GM19463 (cell line): ENCODE data around the gene PIK3CD.
"Not testable (repeated sequence)": the region's sequence is repeated elsewhere in the genome, so short reads cannot be mapped to it uniquely, and the experiment has no call there.

Experiments
- ATAC-seq: cut with Tn5 transposase; IDR thresholded peaks from one replicate; pipeline ENCODE4 v1.9.1; 2021; ENCODE audit warnings: mild to moderate bottlenecking, moderate library complexity; ENCODE audit not compliant: unreplicated experiment

PIK3CD gene

DNA sequence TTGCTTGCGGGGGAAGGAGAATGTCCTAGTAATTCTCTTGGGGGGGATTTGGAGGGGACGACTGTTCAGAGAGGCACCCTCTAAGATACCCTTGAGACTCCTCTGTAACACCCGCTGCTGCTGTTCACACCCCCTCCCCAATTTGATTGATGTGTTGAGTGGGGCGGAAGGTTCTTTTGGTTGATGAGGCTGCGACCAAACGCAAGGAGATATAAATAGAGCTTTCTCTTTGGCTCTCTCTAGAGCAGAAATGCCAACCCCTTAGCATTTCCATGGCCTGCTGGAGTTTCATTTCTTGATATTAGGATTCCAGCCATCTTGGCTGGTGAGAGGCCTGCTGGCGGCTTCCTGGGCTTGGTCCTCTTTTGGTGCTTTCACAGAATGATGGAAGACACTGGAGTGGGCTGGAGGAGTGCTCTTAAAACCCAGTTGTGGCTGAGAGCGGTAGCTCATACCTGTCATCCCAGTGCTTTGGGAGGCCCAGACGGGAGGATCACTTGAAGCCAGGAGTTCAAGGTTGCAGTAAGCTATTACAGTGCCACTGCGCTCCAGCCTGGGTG, 2.0 kb downstream of the PIK3CD start:
- ATAC-seq, result no peak

DNA sequence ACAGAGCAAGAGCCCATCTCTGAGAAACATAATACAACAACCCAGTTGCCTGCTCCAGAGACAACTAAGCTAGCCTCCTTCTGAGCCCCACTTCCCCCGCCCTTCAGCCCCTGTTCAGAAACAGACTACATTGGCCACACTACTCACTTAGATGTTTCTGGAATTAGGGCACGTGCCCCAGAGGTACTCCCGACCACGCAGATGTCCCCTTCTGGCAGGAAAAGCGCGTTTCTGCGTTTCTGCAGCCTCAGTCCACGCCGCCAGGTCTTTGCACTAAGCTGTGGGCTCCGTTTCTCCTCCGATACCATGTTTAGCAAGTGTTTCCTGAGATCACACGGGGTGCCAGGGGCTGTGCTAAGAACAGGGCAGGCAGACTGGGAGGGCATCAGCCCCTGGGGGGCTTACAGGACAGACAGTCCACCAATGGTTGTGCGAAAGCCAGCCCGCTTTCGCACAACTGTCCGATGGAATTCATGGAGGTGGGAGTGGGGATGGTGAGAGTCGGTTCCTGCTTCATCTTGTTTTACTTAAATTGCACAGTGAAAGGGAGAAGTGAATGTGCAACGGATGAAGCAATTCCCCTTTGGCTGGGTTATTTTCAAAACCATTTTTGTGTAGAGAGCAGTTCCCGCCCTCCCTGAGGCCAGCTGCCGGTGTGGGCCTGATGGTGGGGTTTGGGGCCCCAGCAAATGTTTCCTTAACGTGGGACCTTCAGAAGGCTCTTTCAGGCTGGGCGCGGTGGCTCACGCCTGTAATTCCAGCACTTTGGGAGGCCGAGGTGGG, 2.7 kb downstream of the PIK3CD start:
- no peak for ATAC-seq

DNA sequence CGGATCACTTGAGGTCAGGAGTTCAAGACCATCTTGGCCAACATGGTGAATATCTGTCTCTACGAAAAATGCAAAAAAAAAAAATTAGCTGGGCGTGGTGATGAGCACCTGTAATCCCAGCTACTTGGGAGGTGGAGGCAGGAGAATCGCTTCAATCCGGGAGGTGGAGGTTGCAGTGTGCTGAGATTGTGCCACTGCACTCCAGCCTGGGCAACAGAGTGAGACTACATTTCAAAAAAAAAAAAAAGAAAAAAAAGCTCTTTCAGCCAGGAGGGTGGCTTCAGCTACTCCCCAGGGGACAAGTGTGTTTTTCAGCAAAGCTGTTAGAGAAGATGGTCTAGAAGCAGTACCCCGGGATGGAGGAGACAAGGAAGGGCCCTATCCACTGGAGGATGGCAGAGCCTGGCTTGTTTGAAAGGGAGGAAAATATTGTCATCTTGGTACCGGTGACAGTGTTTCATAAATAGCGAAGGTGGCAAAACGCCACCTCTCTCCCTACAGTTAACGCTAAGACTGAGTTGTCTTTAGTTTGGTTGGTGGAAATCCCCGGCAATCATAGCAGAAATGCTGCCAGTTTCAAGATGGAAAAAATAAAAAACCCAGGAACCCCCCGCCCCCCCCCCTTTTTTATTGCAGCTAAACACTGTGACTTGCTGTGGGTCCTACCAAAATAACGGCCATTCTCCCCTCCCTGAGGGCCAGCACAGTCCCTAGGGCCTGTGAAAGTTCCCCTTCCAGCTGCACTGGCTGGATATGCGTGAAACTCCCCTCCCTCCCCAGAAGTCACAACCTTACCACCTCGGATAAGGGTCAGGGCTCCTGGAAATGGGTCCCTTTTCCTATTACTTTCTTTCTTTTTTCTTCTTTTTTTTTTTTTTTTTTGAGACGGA, 3.5 kb downstream of the PIK3CD start:
- no peak for ATAC-seq

DNA sequence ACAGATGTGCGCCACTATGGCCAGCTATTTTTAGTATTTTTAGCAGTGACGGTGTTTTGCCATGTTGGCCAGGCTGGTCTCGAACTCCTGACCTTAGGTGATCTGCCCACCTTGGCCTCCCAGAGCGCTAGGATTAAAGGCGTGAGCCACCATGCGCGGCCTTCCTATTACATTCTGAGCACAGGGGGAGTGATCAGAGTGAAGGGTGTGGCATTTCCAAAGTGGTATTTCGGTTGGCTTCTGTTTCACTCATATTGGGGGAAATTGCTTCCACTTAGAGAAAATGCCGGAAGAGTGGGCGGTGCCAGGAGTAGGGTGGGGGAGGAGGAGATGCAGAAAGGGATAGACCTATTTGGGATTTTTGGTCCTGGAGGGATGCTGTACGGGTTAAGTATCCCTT, 4.3 kb downstream of the PIK3CD start:
- no peak for ATAC-seq

DNA sequence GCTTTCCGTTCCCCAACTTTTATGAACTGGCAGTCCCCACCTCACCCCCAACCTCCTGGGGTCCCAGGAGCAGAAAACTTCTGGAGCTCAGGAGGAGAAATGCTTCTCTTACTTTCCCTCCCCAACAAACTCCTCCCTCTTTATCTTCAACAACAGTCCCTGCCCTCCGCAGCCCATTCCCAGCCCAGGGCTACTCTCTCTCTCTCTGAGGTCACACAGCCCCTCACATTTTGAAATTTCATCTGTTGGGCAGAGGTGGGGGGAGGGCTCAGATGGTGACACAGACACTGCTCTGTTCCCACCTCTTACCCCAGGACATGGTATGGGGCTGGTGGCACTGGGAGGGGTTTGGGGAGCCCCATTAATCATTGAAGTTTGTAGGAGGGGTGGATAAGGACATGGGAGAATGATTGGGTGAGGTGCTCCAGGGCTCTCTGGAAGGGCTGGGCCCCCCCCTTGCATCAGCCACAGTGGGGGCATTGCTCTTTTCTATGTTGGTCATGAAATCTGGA, 6.0 kb downstream of the PIK3CD start:
- no peak for ATAC-seq

DNA sequence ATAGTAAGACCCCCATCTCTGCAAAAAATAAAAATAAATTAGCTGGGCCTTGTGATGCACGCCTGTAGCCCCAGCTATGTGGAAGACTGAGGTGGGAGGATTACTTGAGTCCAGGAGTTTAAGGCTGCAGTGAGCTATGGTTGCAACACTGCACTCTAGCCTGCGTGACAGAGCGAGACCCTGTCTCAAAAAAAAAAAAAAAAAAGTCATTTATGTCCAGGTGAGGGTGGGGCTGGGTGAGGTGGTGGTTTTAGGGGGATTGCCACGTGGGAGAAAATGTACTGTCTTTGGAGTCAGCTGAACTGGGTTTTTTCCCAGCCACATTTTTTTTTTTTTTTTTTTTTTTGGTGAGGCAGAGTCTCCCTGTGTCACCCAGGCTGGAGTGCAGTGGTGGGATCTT, 6.7 kb downstream of the PIK3CD start:
- no peak for ATAC-seq

DNA sequence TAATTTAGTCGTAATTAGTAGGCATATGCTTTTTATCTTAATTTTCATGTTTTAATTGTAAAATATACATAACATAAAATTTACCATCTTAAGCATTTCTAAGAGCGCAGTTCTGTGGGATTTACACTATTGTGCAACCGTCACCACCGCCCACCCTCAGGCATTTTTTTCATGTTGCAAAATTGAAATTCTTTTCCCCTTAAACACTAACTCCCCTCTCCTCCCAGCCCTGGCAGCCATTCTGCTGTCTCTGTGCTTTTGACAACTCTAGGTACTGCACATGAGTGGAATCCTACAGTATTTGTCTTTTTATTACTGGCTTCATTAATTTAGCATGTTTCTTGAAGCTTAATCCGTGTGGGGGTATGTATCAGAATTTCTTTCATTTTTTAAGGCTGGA, 7.8 kb downstream of the PIK3CD start:
- ATAC-seq, result no peak

DNA sequence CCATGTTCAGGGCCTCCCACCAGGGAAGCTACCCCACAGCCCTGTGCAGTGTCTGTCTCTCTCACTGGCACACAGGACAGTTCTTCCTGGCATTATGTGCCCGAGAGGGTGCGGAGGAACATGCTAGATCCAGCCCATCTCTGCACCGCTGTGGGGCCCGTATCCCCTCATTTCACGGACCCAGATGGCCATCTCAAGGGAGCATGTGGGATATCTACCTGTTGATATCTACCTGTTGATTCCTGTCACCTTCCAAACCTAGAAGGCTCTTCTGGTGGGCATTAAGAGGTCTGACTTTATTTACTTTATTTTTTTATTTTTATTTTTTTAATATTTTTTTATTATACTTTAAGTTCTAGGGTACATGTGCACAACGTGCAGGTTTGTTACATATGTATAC, 11.7 kb downstream of the PIK3CD start:
- ATAC-seq, result no peak

DNA sequence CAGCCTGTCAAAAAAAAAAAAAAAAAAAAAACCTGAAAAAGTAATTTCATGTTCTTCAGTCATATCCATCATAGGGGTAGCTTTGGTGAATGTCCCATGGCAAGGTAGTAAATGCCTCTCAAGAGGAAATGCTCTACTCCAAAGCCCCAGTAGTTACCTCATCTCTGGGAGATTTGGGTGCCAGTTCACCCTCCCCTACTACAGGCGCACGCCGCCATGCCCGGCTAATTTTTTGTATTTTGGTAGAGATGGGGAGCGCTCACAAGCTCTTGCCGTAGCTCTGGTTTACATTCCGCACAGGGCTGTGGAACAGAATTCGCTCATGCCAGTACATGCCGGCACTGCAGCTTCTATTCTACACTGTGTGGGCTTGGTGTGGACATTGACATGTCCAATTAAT, 13.7 kb downstream of the PIK3CD start:
- ATAC-seq, result no peak

DNA sequence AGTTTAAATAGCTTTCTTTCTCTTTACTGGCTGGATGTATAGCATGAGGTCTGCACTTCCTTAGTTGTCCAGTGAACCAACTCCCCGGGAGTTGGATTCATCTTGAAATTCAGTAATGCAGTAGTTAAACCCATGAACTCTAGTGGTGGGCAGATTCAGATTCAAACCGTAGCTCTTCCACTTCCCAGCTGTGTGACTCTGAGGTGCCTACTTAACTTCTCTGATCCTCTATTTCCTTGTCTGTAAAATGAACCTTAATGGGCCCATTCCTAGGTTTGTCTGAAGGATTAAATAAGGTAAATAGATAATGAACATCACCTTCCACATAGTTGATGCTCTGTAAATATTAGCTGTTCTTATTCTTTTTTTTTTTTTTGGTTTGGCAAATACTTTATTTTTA, 16.5 kb downstream of the PIK3CD start:
- ATAC-seq, result no peak

DNA sequence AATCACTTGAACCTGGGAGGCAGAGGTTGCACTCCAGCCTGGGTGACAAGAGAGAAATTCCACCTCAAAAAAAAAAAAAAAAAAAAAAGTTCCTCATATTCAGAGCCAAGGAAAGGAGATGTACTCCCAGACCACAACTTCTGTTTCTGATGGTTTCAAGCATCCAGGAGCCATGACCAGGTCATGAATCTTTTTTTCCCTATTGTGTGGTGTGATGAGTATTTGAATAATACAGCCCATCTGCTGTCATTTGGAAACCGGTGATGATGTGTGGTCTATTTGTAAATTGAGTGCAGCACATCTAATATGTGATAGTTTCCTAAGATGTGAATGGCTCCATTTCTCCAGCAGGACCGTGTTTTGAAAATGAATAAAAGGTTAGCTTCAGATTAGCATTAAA, 18.6 kb downstream of the PIK3CD start:
- ATAC-seq, result no peak

DNA sequence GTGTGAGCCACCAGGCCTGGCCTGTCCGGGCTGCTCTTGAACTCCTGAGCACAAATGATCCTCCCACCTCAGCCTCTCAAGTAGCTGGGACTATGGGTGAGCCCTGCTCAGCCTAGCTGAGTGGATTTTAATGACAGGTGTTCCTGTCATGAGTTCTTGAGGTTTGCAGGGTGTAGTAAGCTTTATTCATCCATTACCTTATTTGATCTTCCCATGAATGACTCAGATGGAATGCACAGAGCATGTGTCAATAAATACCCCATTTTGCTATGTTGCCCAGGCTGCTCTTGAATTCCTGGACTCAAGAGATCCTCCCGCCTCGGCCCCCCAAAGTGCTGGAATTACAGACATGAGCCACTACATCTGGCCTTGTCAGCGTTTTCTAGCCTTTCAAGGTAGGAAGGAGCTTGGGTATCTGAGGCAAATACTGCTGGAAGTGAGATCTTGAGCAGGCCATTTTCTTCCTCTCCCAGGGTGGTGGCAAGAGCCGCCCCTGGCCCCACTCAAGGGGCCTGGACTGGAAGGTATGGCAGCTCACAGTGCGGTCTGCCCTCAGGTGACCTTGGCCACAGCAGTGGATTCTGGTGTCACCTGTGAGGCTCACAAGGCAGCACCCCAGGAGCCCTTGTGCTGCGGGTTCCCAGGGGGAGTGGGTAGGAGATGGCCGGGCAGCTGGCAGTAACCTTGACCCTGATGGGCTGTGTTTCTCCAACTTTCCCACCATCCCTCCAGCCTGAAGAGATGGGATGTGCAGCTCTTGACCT, 20.0 kb downstream of the PIK3CD start:
- ATAC-seq, result no peak

DNA sequence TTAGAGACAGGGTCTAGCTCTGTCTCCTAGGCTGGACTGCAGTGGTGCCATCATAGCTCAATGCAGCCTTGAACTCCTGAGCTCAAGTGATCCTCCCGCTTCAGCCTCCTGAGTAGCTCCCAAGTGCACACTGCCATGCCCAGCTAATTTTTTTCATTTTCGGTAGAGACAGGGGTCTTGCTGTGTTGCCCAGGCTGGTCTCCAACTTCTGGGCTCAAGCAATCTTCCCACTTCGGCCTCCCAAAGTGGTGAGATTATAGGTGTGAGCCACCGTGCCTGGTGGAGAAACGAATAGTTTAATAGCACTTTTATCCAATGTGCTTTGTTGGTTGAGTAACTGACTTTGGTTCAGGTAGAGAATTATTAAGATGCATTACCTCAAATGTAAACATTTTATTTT, 20.9 kb downstream of the PIK3CD start:
- no peak for ATAC-seq

DNA sequence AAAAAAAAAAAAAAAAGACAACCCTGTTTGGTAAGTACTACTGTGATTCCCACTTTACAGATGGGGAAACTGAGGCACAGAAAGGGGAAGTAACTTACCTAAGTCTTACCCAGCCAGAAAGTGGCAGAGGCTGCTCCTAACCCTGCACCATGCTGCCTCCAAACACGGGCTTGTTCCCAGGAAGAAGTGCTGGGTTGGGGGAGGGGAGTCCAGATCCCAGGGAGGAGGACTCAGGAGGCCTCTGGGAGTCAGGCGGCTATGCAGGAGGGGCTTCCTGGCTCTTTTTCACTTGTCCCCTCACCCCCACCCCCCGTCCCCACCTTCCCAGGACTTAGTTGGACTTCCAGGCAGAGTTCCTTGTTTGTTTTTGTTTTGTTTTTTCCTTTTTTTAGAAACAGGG, 23.9 kb downstream of the PIK3CD start:
- ATAC-seq, result no peak

DNA sequence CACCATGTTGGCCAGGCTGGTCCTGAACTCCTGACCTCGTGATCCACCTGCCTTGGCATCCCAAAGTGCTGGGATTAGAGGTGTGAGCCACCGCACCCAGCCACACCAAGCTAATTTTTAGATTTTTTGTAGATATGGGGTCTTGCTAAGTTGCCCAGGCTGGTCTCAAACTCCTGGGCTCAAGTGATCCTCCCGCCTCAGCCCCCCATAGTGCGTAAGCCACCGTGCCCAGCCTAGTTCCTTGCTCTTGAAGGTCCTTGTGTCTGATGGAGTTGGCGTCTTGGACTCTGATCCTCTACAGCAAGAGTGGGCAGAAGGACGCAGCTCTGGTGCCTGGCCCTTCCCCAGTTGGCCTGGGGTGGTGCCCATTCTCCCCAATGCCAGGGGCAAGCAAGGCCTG, 24.6 kb downstream of the PIK3CD start:
- ATAC-seq, result not testable (repeated sequence)

DNA sequence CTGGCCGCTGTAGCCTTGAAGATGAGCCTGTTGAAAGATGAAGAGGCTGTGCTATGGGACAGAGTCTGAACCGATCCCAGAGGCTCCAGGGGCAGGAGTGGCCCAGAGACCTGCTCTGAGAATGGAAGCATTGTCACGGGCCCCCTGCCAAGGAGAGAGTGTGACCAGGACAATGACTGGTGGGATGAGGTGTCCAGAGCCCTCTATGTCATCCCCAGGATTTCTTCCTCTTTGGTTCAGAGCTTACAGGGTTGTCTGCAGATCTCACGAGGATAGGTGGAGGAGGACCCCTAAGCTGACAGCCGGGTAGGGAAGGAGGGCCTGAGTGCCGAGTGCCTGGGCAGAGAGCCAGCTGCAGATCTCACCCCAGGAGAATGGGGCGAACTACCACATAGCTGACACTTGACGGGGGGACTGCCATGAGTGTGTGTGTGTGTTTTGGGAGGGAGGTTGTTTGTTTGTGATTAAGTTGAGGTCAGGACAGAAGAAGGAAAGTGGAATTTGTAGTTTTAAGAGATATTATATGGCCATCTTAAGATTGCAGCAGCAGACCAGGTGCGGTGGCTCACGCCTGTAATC, 25.4 kb downstream of the PIK3CD start:
- no peak for ATAC-seq

DNA sequence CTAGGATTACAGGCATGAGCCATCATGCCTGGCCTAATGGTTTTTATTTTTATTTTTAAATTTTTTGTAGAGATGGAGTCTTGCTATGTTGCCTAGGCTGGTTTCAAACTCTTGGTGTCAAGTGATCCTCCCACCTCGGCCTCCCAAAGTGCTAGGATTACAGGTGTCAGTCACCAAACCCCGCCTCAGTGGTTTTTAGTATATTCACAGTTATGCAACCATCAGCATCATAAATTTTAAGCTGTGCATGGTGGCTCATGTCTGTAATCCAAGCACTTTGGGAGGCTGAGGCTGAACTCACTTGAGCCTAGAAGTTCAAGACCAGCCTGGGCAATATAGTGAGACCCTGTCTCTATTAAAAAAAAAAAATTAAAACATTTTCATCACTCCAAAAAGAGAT, 28.6 kb downstream of the PIK3CD start:
- ATAC-seq, result no peak

DNA sequence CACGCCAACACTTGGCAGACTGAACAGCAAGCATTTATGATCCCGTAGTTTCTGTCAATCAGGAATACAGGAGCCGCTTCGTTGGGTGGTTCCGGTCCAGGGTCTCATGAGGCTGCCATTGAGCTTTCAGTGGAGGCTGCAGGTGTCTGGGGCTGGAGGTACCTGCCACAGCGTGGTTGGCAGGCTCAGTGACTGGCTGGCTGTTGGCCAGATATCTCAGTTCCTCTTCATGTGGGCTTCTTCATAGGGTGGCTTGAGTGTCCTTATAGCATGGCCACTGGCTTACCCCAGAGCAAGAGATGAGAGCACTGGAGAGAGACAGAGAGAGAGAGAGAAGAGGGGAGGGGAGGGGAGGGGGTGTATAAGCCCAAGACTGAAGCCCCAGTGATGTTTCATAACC, 29.3 kb downstream of the PIK3CD start:
- no peak for ATAC-seq

DNA sequence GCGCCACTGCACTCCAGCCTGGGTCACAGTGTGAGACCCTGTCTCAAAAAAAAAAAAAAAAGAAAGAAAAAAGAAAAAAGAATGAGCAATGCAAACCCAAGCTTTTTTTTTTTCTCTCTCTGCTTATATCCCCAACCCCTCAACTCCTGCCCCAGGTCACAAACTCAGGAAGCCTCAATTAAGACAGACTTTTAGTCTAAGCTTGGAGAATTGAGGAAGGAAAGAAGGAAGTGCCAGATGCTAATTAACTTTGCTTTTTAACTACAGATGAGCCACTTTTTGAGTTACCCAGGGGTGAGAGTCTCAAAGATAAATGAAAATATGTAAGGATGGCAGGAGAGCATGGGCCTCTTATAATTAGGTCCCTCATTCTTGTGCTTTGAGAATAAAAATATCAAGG, 33.3 kb downstream of the PIK3CD start:
- ATAC-seq, result no peak

DNA sequence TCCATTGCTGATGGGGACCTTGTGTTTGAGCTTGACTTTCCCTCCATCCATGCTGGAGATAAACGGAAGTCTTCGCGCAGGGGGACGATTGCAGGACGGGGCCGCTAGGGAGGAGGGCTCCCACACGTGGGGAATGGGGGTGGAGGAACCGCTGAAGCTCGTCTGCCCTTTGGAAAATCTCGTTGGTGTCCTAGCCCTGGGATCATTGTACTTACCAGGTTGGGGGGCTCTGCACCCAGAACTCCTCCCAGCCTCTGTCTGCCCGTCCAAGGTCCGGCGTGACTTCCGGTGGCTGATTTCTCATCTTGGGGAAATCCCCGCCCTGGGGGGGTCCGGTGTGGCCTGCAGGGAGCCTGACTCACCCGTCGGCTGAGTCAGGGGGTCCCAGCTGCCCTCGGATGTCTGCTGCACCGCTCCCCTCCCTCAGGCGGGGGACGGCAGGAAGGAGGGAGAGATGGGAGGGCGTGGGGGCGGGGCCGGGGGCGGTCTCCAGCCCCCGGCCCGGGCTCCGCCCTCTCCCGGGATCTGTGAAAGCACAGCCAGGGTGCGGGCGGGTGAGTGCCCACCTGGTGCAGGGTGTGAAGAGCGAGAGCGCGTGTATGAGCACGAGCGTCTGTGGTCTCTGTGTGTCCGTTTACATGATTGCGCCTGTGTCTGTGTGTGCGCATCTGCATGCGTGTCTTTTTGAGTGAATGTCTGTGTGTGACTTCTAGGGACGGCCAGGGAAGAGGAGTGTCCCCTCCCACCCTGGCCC, 35.8 kb downstream of the PIK3CD start:
- peak; percentile 44 for ATAC-seq
